HG02678 (cell line): Measurements from ENCODE around the gene LCE1C.

Source experiments
- ATAC-seq: cut with Tn5 transposase; IDR thresholded peaks from one replicate; pipeline ENCODE4 v1.9.1; 2021; ENCODE audit warnings: mild to moderate bottlenecking, moderate library complexity; ENCODE audit not compliant: unreplicated experiment

The LCE1C gene

GRCh38 chr1:152760551-152761190, 45.8 kb downstream of the LCE1C start:
- no peak for ATAC-seq

GRCh38 chr1:152759453-152760173, 46.8 kb downstream of the LCE1C start:
- no peak for ATAC-seq

GRCh38 chr1:152758636-152759035, 47.8 kb downstream of the LCE1C start:
- no peak for ATAC-seq

GRCh38 chr1:152757747-152758146, 48.7 kb downstream of the LCE1C start, which contains the start of gene KPRP:
TSS of gene KPRP (plus strand) at chr1:152758025. CDS start at chr1:152759589, 1,564 bp downstream.
- no peak for ATAC-seq

GRCh38 chr1:152756872-152757271, 49.6 kb downstream of the LCE1C start:
- no peak for ATAC-seq
